HG03354 (cell line): Measurements from ENCODE around the gene PCDHB10.
"Not testable (repeated sequence)": the region's sequence is repeated elsewhere in the genome, so short reads cannot be mapped to it uniquely, and the experiment has no call there.

ENCODE experiments used
- ATAC-seq: cut with Tn5 transposase; IDR thresholded peaks from one replicate; pipeline ENCODE4 v1.9.1; 2021; ENCODE audit warnings: mild to moderate bottlenecking; ENCODE audit not compliant: unreplicated experiment, poor library complexity, severe bottlenecking

The PCDHB10 gene

GRCh38 chr5:141184117-141184855 is 7.9 kb upstream of the PCDHB10 start:
- not testable (repeated sequence) for ATAC-seq

- no peak for ATAC-seq
Observed at GRCh38 chr5:141186897-141187512, 5.1 kb upstream of the PCDHB10 start, which contains the start of gene PCDHB9. Gene PCDHB9 (plus strand): TSS chr5:141187161. CDS start chr5:141187319, 158 bp downstream.

GRCh38 chr5:141188682-141189081 is 3.5 kb upstream of the PCDHB10 start:
- not testable (repeated sequence) for ATAC-seq

GRCh38 chr5:141189131-141189530 is 3.0 kb upstream of the PCDHB10 start:
- ATAC-seq, result not testable (repeated sequence)

- ATAC-seq, result not testable (repeated sequence)
Observed at GRCh38 chr5:141194332-141194731, 2.2 kb downstream of the PCDHB10 start.

GRCh38 chr5:141196363-141196762 is 4.2 kb downstream of the PCDHB10 start:
- no peak for ATAC-seq

GRCh38 chr5:141199359-141200235 is 7.4 kb downstream of the PCDHB10 start, which contains the start of gene PCDHB11:
Gene PCDHB11 (plus strand): TSS chr5:141199627. CDS start chr5:141199775, 148 bp downstream.
- ATAC-seq, result no peak

- ATAC-seq, result not testable (repeated sequence)
Observed at GRCh38 chr5:141201126-141201525, 9.0 kb downstream of the PCDHB10 start.

- not testable (repeated sequence) for ATAC-seq
Observed at GRCh38 chr5:141201646-141202045, 9.5 kb downstream of the PCDHB10 start.

- no peak for ATAC-seq
Observed at GRCh38 chr5:141208478-141208877, 16.3 kb downstream of the PCDHB10 start, which contains the start of gene PCDHB12. Gene PCDHB12 (plus strand): TSS chr5:141208719. CDS start chr5:141208908, 189 bp downstream.

- ATAC-seq, result not testable (repeated sequence)
Observed at GRCh38 chr5:141210281-141210680, 18.1 kb downstream of the PCDHB10 start.

GRCh38 chr5:141210849-141211248 is 18.7 kb downstream of the PCDHB10 start:
- not testable (repeated sequence) for ATAC-seq

- not testable (repeated sequence) for ATAC-seq
Observed at GRCh38 chr5:141213656-141214339, 21.6 kb downstream of the PCDHB10 start, which contains the start of gene PCDHB13. Gene PCDHB13 (plus strand): TSS chr5:141213919. CDS start chr5:141214124, 205 bp downstream.

GRCh38 chr5:141214583-141214982 is 22.4 kb downstream of the PCDHB10 start:
- not testable (repeated sequence) for ATAC-seq

GRCh38 chr5:141215504-141215903 is 23.4 kb downstream of the PCDHB10 start:
- ATAC-seq, result not testable (repeated sequence)

- not testable (repeated sequence) for ATAC-seq
Observed at GRCh38 chr5:141216035-141216434, 23.9 kb downstream of the PCDHB10 start.

GRCh38 chr5:141223112-141223783 is 31.1 kb downstream of the PCDHB10 start, which contains the start of gene PCDHB14:
Gene PCDHB14 (plus strand): TSS chr5:141223343. CDS start chr5:141223506, 163 bp downstream.
- no peak for ATAC-seq

GRCh38 chr5:141224844-141225243 is 32.7 kb downstream of the PCDHB10 start:
- not testable (repeated sequence) for ATAC-seq
